Activated CD4-positive, alpha-beta memory T cell treated with anti-CD3 and anti-CD28 coated beads for 36 hours (primary cell): ENCODE results near the gene MBD4. TPM values are rescaled to one million over a fixed set of nuclear protein-coding genes. Genes with fewer than 3 reads are reported as not detected.

Experiments
- CTCF ChIA-PET: fragments of 350-600 bp; sonication (Branson Sonifier 250); formaldehyde crosslinking; loops from one replicate; lab custom pipeline; 2021; ENCODE audit warnings: antibody characterized with exemption, inconsistent platforms; lab: Charles Lee
- POLR2A ChIA-PET: fragments of 350-600 bp; sonication (Branson Sonifier 250); formaldehyde crosslinking; loops from one replicate; lab custom pipeline; 2021; ENCODE audit warnings: antibody characterized with exemption; lab: Charles Lee
- DNase-seq: peaks from one replicate; pipeline ENCODE4 v3.0.0-alpha.2; 2020
- H3K27ac Mint-ChIP-seq: one replicate; pipeline ENCODE4 v1.8.0; 2021; ENCODE audit warnings: mixed read lengths
- H3K27me3 Mint-ChIP-seq: one replicate; pipeline ENCODE4 v1.8.0; 2021; ENCODE audit warnings: mixed read lengths
- H3K36me3 Mint-ChIP-seq: one replicate; pipeline ENCODE4 v1.8.0; 2021; ENCODE audit warnings: mixed read lengths
- H3K4me1 Mint-ChIP-seq: one replicate; pipeline ENCODE4 v1.8.0; 2021; ENCODE audit warnings: low read depth, mixed read lengths
- H3K4me3 Mint-ChIP-seq: one replicate; pipeline ENCODE4 v1.8.0; 2021; ENCODE audit warnings: mild to moderate bottlenecking, mixed read lengths
- H3K9me3 Mint-ChIP-seq: one replicate; pipeline ENCODE4 v1.8.0; 2021; ENCODE audit warnings: mixed read lengths
- intact Hi-C: fragments of 100-400 bp; cut with micrococcal nuclease; formaldehyde crosslinking; loops from one replicate; pipeline ENCODE4 v1.15.1; 2023
- total RNA-seq, 2 experiments: library from RNA; stranded (reverse); gene quantifications; one replicate each; pipeline ENCODE4 v1.2.3, GENCODE V29; 2021

The MBD4 gene
- total RNA-seq, 2 experiments from 2014 or later, result 50.5 to 53.7 TPM

DNA sequence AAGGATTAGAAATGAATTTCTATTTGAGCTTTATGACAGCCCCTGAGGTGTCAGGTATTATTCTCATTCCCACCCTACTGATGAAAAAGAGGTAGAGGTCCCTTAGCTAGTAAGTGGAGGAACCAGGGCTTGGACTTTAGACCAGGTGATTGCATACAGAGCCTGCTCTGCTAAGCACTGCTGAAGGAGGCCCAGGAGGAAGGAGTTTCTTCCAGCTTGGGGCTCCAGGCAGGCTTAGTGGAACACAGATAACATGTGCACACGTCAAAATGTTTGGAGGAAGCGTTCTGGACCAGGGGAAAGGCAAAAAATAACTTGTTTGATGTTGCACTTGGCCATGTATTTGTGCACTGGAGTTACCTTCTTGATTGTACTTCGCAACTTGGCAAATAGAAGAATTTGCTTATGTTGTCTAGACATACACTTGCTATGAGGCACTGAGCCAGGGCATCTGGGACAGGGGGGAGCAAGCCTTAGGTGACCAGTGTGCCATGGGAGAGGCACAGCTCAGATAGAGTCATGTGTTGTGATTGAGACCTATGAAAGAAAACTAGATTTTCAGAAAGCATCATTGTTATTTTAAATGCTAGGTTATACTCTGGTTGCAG, 22.7 kb upstream of the MBD4 start:
- H3K4me1 Mint-ChIP-seq, result no peaks in the 10 kb centered on the region
- CTCF ChIA-PET, result interaction anchor here (0.5 kb wide), 1 partner anchor 12 kb away, joined by 3 read pairs; no protein-coding TSS in a partner anchor
- no peak overlapping the region for H3K27ac Mint-ChIP-seq
- H3K36me3 Mint-ChIP-seq, result peaks cover 5% of the 10 kb centered on the region
- H3K27me3 Mint-ChIP-seq, result no peaks in the 10 kb centered on the region
- no peak for DNase-seq
- H3K9me3 Mint-ChIP-seq, result no peaks in the 10 kb centered on the region
- POLR2A ChIA-PET, result no interaction called here
- intact Hi-C loops, result no loop called here
- no peak overlapping the region for H3K4me3 Mint-ChIP-seq

- CTCF ChIA-PET, result no interaction called here
- no peaks in the 10 kb centered on the region for H3K4me1 Mint-ChIP-seq
- H3K27ac Mint-ChIP-seq, result no peak overlapping the region
Observed at GRCh38 chr3:129461461-129462146, 21.9 kb upstream of the MBD4 start.

GRCh38 chr3:129461022-129461421, 21.3 kb upstream of the MBD4 start:
- no peak overlapping the region for H3K4me3 Mint-ChIP-seq
- intact Hi-C loops, result no loop called here
- ChIA-PET POLR2A (no interaction called here), CTCF (no interaction called here)
- H3K27me3 Mint-ChIP-seq, result no peaks in the 10 kb centered on the region
- no peak for DNase-seq
- no peak overlapping the region for H3K27ac Mint-ChIP-seq
- H3K36me3 Mint-ChIP-seq, result peaks cover 2% of the 10 kb centered on the region
- no peaks in the 10 kb centered on the region for H3K4me1 Mint-ChIP-seq
- H3K9me3 Mint-ChIP-seq, result no peaks in the 10 kb centered on the region

More at GRCh38 chr3:129461461-129462146, 21.9 kb upstream of the MBD4 start:
- Mint-ChIP-seq H3K36me3 (peaks cover 2% of the 10 kb centered on the region), H3K9me3 (no peaks in the 10 kb centered on the region), H3K4me3 (no peak overlapping the region), H3K27me3 (no peaks in the 10 kb centered on the region)
- POLR2A ChIA-PET, result no interaction called here
- intact Hi-C loops, result no loop called here
- no peak for DNase-seq

DNA sequence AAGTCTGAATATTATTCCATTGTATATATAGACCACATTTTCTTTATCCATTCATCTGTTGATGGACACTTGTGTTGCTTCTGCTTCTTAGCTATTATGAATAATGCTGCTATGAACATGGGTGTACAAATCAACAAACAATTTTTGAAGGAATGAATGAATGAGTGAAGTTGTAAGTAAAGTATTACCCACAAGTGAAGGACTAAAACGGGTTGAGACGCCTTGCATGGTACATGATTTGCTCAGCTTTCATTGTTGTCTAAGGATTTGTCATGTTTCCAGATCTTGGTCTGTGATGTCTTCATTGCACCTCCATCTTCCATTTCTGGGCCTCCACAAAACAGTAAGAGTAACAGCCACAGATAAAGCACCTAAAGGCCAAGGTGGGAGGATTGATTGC, 20.8 kb upstream of the MBD4 start:
- H3K27ac Mint-ChIP-seq, result no peak overlapping the region
- peaks cover 2% of the 10 kb centered on the region for H3K36me3 Mint-ChIP-seq
- ChIA-PET CTCF (no interaction called here), POLR2A (no interaction called here)
- intact Hi-C loops, result no loop called here
- no peaks in the 10 kb centered on the region for H3K27me3 Mint-ChIP-seq
- no peak for DNase-seq
- no peak overlapping the region for H3K4me3 Mint-ChIP-seq
- no peaks in the 10 kb centered on the region for H3K9me3 Mint-ChIP-seq
- no peaks in the 10 kb centered on the region for H3K4me1 Mint-ChIP-seq

DNA sequence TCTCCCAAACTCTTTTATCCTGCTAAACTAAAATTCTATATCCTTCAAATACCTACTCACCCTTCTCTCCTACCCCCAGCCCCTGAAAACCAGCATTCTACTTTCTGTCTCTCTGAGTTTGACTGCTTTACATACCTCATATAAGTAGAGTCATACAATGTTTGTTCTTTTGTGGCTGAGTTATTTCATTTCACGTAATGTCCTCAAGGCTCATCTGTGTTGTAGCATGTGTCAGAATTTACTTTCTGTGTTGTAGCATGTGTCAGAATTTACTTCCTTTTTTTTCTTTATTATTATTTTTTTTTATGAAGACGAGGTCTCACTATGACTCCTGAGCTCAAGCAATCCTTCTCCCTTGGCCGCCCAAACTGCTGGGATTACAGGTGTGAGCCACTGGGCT, 20.4 kb upstream of the MBD4 start:
- Mint-ChIP-seq H3K27ac (no peak overlapping the region), H3K4me1 (no peaks in the 10 kb centered on the region), H3K9me3 (no peaks in the 10 kb centered on the region), H3K4me3 (no peak overlapping the region), H3K27me3 (no peaks in the 10 kb centered on the region), H3K36me3 (peaks cover 2% of the 10 kb centered on the region)
- intact Hi-C loops, result no loop called here
- DNase-seq, result no peak
- POLR2A ChIA-PET, result no interaction called here
- CTCF ChIA-PET, result no interaction called here

DNA sequence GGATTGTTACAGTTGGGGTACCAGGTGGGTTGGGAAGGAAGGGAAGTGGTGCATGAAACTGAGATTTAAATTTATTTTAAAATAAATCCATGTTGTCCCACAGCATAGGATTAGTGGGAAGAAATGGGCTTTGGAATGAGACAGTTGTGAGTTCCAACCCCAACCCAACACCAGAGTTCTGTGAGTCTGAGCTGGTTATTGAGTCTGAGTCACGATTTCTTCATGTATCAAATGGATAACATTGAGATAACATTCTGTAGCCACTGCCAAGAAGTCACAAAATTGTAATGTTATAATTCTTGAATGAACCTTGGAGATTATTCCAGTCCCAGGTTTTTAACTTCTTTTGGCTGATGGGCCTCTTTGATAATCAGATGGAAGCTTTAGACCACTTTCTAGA, 14.0 kb upstream of the MBD4 start:
- ChIA-PET CTCF (interaction anchor here (0.6 kb wide), 1 partner anchor 216 kb away, joined by 3 read pairs; no protein-coding TSS in a partner anchor), POLR2A (no interaction called here)
- Mint-ChIP-seq H3K36me3 (peaks cover 15% of the 10 kb centered on the region), H3K4me3 (no peak overlapping the region), H3K27me3 (no peaks in the 10 kb centered on the region), H3K27ac (no peak overlapping the region), H3K9me3 (no peaks in the 10 kb centered on the region), H3K4me1 (no peaks in the 10 kb centered on the region)
- intact Hi-C loops, result no loop called here
- no peak for DNase-seq

GRCh38 chr3:129449279-129450115, 9.7 kb upstream of the MBD4 start:
- H3K9me3 Mint-ChIP-seq, result no peaks in the 10 kb centered on the region

DNA sequence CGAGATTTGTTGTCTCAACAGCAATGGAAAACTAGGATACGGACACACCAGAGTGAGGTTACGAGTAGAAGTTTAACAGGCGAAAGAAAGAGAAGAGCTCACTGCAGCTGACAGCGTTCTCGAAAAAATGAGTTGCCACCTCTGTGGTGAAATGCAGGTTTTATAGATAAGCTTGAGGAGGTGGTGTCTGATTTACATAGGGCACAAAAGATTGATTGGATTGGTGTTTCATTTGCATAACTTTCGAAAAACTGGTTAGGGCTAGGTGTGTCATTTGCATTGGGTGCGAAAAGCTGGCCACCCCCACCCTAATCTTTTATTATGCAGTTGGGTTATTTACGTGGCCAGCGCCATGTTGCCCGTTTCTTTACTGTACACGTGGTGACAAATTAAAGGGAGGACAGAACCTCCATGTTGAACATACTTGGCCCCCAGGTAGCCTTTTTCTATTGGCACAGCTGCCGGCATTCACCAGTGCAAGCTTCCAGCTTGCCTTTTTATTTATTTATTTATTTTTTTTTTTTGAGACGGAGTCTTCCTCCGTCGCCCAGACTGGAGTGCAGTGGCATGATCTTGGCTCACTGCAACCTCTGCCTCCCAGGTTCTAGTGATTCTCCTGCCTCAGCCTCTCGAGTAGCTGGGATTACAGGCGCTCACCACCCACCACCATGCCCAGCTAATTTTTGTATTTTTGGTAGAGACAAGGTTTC, 8.6 kb upstream of the MBD4 start:
- ChIA-PET POLR2A (no interaction called here), CTCF (no interaction called here)
- peaks cover 12% of the 10 kb centered on the region for H3K36me3 Mint-ChIP-seq
- H3K27me3 Mint-ChIP-seq, result no peaks in the 10 kb centered on the region
- H3K4me1 Mint-ChIP-seq, result peaks cover 8% of the 10 kb centered on the region
- H3K9me3 Mint-ChIP-seq, result no peaks in the 10 kb centered on the region
- intact Hi-C loops, result no loop called here
- no peak for DNase-seq
- H3K27ac Mint-ChIP-seq, result no peak overlapping the region
- H3K4me3 Mint-ChIP-seq, result no peak overlapping the region

More at GRCh38 chr3:129449279-129450115, 9.7 kb upstream of the MBD4 start:
- CTCF ChIA-PET, result no interaction called here
- Mint-ChIP-seq H3K4me1 (no peaks in the 10 kb centered on the region), H3K27ac (no peak overlapping the region), H3K4me3 (no peak overlapping the region), H3K27me3 (no peaks in the 10 kb centered on the region), H3K36me3 (peaks cover 15% of the 10 kb centered on the region)
- no peak for DNase-seq
- POLR2A ChIA-PET, result no interaction called here
- intact Hi-C loops, result no loop called here

DNA sequence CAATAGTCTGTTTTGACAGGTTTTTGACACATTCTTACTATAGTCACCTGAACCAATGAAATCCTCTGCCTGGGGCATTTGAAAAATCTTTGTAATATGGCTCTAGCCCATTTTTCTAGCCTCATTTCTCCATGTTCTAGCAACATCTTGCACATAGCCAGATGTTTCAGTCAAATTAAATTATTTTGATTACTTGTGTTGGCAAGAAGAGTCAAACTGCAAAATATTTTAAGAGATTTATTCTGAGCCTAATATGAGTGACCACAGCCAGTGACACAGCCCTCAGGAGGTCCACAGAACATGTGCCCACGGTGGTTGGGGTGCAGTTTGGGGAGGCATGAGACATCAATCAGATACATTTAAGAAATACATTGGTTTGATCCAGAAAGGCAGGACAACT, 7.2 kb upstream of the MBD4 start:
- H3K27me3 Mint-ChIP-seq, result no peaks in the 10 kb centered on the region
- ChIA-PET CTCF (no interaction called here), POLR2A (no interaction called here)
- DNase-seq, result no peak
- H3K36me3 Mint-ChIP-seq, result peaks cover 3% of the 10 kb centered on the region
- intact Hi-C loops, result no loop called here
- H3K4me3 Mint-ChIP-seq, result no peak overlapping the region
- H3K9me3 Mint-ChIP-seq, result no peaks in the 10 kb centered on the region
- peaks cover 21% of the 10 kb centered on the region for H3K4me1 Mint-ChIP-seq
- no peak overlapping the region for H3K27ac Mint-ChIP-seq

DNA sequence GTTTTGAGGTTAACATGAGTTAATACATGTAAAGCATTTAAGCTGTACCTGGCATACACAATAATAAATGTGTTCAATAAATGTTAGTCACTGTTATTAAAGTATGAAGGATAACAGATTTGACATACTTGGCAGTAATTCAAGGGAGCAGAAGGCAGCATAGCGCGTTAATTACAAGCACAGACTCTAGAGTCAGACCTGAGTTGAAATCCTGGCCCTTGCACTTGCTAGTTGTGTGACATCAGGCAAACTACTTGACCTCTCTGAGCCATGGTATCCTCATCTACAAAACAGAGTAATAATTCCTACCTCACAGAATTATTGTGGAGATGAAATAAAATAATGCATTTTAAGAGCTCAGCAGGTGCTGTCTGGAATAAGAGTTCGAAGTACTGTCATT, 5.7 kb upstream of the MBD4 start:
- H3K4me3 Mint-ChIP-seq, result no peak overlapping the region
- ChIA-PET POLR2A (no interaction called here), CTCF (interaction anchor here (0.6 to 0.7 kb wide), 2 partner anchors 44 to 45 kb away, joined by 3 read pairs; no protein-coding TSS in a partner anchor)
- no peak overlapping the region for H3K27ac Mint-ChIP-seq
- no peak for DNase-seq
- no peaks in the 10 kb centered on the region for H3K27me3 Mint-ChIP-seq
- H3K4me1 Mint-ChIP-seq, result peaks cover 30% of the 10 kb centered on the region
- H3K9me3 Mint-ChIP-seq, result no peaks in the 10 kb centered on the region
- H3K36me3 Mint-ChIP-seq, result no peaks in the 10 kb centered on the region
- intact Hi-C loops, result no loop called here

DNA sequence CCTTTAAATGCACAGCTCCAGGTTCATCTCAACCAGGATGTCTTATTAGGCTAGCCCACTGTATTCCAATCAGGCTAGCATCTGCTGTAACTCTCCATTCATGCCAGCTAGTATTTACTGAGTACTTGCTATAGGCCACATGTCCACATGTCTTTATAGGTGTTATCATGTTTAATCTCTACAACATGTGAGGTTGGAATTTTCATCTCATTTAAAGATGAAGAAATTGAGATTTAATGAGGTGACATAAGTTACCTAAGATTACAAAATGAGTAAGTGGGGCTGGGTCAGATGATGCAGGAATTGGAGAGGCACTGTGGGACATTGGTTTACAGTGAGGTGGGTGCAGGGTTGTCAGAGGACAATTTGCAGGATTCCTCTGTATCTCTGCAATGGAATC, 3.2 kb upstream of the MBD4 start:
- Mint-ChIP-seq H3K27ac (peak overlapping the region; percentile 57), H3K4me1 (peaks cover 45% of the 10 kb centered on the region), H3K4me3 (no peak overlapping the region), H3K9me3 (no peaks in the 10 kb centered on the region), H3K27me3 (no peaks in the 10 kb centered on the region), H3K36me3 (peaks cover 6% of the 10 kb centered on the region)
- CTCF ChIA-PET, result no interaction called here
- intact Hi-C loops, result loop anchor here (5.0 kb wide), 3 partner anchors 164 to 669 kb away; partner anchors contain the start of genes CNBP and PLXND1
- POLR2A ChIA-PET, result no interaction called here
- DNase-seq, result no peak

GRCh38 chr3:129442486-129442885, 2.7 kb upstream of the MBD4 start:
- POLR2A ChIA-PET, result no interaction called here
- Mint-ChIP-seq H3K4me1 (peaks cover 49% of the 10 kb centered on the region), H3K4me3 (no peak overlapping the region), H3K36me3 (peaks cover 10% of the 10 kb centered on the region), H3K27me3 (no peaks in the 10 kb centered on the region), H3K9me3 (no peaks in the 10 kb centered on the region), H3K27ac (peak overlapping the region; percentile 57)
- intact Hi-C loops, result loop anchor here (5.0 kb wide), 3 partner anchors 165 to 670 kb away; partner anchors contain the start of genes CNBP and PLXND1
- CTCF ChIA-PET, result no interaction called here
- DNase-seq, result no peak
